ENCODE results near the gene YPEL3.

Gene YPEL3

GRCh38 chr16:30088832-30089624, 7.0 kb downstream of the YPEL3 start:
- TF ChIP-seq CTCF (IDR thresholded peaks at IDR 0.05; ENCODE audit: insufficient read depth, missing control alignments) = no peak
- FAIRE-seq (no peak), DNase-seq (ENCODE audit: insufficient read length, low spot score) (no peak)

DNA sequence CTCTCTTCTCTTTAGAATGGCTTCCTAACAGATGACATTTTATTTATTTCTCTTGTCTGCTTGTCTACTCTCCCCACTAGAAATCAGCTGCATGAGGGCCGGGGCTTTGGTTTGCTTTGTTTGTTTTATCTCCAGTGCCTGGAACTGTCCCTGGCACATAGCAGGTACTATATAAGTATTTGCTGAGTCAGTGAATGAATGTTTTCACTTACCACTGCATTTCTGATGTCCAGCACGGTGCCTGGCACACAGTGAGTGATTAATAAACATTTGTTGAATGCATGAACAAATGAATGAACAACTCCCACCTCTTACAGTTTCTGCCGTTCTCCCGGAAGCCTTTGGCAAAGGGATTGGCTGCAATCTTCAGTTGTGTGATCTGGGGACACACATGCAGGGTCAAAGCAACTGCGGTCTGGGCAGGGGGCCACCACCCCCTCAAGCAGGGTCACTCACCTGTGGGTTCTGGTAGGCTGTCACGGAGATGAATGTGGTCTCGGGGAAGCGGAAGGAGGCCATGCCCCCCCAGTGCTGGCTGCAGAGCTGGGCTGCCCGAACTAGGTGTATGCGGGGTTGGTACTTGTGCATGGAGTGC, 7.7 kb downstream of the YPEL3 start:
- DNase-seq (ENCODE audit: insufficient read length, low spot score) (no peak), FAIRE-seq (no peak)
- no peak for TF ChIP-seq CTCF (IDR thresholded peaks at IDR 0.05; ENCODE audit: insufficient read depth, missing control alignments)

DNA sequence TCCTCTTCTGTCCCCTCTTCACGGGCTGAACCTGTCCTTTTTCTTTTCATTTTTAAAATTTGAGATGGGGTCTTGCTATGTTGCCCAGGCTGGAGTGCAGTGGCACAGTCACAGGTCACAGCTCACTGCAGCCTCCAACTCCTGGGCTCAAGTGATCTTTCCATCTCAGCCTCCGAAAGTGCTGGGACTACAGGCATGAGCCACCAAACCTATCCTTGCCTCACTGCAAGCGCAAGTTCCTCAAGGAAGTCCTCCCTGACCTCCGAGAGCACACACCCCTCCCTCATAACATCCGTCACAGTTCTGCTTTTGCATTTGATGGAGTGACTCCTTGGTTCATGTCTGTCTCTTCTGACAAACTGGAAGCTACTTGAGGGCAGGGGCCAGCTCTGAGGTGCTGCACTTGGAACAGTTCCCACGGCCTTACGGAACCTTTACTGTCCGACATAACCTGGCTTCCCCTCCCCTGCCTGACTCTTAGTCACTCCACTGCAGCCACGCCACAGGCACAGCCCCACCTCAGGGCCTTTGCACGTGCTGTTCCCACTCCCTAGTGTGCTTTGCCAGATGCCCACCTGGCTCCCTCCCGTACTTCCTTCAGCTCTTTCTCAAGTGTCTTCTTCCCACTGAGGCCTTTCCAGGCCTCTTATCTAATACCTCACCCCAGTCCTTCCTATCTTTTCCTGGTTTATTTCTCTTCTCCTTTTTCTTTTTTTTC, 8.7 kb downstream of the YPEL3 start:
- FAIRE-seq = no peak

DNA sequence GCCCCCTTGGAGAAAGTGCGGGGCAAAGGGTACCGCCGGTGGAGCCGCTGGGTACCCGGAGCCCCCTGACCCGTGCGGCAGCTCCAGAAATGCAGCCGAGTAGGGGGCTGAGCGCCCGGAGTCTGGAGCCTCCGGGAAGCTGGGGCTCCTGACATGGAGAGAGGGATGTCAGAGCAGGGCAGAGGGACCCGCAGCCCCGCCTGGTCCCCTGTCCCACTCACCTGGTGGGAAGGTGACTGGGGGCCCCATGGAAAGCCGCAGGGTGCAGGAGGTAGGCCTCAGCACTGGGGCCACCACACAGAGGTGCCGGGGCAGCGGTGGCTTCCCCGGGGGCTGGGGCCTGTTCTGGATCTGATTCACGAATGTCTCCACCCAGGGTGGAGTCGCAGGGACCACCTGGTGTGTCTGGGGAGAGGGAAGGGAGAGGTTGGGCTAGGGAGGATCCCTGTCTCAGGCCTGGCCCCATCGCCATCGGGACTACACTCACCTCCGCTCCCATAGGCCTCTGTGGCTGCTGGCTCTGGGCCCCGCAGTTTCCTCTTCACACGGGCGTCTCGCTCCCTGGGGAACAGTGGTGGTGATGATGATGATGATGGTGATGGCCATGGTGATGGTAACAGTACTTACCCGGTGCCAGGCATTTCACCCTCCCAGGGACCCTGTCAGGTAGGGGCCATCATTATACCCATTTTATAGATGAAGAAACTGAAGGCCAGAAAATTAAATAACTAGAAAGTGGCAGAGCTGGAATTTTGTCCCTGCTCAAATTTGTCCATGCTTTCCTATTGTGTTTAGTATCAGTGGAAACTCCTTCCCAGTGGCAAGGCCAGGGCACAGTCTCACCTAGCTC, 9.5 kb downstream of the YPEL3 start:
- TF ChIP-seq CTCF (IDR thresholded peaks at IDR 0.05; ENCODE audit: insufficient read depth, missing control alignments) = no peak
- DNase-seq (ENCODE audit: insufficient read length, low spot score) (no peak), FAIRE-seq (no peak)

More for the DNA sequence above, 8.7 kb downstream of the YPEL3 start:
- no peak for DNase-seq (ENCODE audit: insufficient read length, low spot score)
- TF ChIP-seq CTCF (IDR thresholded peaks at IDR 0.05; ENCODE audit: insufficient read depth, missing control alignments) = no peak

GRCh38 chr16:30085820-30086219, 10.2 kb downstream of the YPEL3 start:
- no peak for TF ChIP-seq CTCF (IDR thresholded peaks at IDR 0.05; ENCODE audit: insufficient read depth, missing control alignments)
- FAIRE-seq (no peak), DNase-seq (ENCODE audit: insufficient read length, low spot score) (no peak)

- FAIRE-seq (no peak), DNase-seq (ENCODE audit: insufficient read length, low spot score) (no peak)
- no peak for TF ChIP-seq CTCF (IDR thresholded peaks at IDR 0.05; ENCODE audit: insufficient read depth, missing control alignments)
Observed at GRCh38 chr16:30085247-30085646, 10.8 kb downstream of the YPEL3 start.
